HFF-Myc (cell line): ENCODE results near the gene TGM3.

Experiments
- DNase-seq: peaks from one replicate; pipeline ENCODE4 v3.0.0-alpha.2; 2011; ENCODE audit warnings: low read depth; ENCODE audit errors: extremely low read depth
- H3K4me3 ChIP-seq: replicated peaks from 2 replicates; pipeline ENCODE4 v1.5.1; 2011; ENCODE audit warnings: low read depth, mild to moderate bottlenecking, control low read depth, low read length
- TF ChIP-seq, protein P1 (sequence below): IDR thresholded peaks from 2 replicates; pipeline ENCODE4 v1.5.1; 2012; ENCODE audit warnings: mild to moderate bottlenecking, low read depth, low read length, control low read depth; ENCODE audit errors: missing control alignments

TGM3 gene

DNA sequence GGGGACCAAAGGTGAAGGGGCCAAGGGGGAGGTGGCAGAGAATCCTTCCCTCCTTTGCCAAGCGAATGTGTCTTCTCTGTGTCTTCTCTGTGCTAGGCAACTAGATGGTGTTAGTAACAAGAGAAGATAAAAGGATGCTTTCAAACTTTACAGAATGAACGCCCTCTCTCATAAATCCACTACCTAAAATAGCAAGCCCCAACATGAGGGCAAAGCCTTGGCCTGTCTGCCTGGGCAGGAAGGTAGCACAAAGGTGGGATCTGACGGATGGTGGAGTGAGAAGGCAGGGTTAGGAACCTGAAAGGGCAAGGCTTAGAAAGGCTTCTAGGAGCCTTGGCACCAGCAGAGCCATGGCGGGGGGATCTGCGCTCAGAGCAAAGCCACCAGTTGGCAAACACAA, 13.6 kb upstream of the TGM3 start:
- H3K4me3 ChIP-seq = no peak overlapping the region
- TF ChIP-seq, protein P1, sequence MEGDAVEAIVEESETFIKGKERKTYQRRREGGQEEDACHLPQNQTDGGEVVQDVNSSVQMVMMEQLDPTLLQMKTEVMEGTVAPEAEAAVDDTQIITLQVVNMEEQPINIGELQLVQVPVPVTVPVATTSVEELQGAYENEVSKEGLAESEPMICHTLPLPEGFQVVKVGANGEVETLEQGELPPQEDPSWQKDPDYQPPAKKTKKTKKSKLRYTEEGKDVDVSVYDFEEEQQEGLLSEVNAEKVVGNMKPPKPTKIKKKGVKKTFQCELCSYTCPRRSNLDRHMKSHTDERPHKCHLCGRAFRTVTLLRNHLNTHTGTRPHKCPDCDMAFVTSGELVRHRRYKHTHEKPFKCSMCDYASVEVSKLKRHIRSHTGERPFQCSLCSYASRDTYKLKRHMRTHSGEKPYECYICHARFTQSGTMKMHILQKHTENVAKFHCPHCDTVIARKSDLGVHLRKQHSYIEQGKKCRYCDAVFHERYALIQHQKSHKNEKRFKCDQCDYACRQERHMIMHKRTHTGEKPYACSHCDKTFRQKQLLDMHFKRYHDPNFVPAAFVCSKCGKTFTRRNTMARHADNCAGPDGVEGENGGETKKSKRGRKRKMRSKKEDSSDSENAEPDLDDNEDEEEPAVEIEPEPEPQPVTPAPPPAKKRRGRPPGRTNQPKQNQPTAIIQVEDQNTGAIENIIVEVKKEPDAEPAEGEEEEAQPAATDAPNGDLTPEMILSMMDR = no peak
- DNase-seq = no peak

DNA sequence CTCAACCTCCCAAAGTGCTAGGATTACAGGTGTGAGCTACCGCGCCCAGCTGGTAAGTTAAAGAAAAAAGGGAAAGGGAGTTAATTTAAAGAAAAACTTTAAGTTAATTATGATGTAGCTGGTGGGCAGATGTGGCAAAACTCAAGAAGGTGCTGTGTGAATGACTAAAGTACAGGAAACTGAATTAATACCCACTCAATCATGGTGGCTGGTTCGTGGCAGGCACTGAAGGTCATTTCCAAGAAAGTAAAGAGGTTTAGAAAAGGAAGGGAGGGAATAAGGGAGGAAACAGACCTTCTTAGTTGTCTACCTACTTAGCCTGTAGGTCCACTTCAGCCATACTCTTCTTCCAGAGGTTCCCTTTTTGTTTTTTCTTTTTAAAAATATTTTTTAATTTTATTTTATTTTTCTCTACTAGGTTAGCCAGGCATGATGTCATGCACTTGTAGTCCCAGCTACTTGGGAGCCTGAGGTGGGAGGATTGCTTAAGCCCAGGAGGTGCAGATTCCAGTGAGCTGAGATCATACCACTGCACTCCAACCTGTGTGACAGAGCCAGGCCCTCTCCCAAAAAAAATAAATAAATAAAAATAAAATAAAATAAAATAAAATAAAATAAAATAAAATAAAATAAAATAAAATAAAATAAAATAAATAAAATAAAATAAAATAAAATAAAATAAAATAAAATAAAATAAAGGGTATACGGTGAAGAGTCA, 11.9 kb upstream of the TGM3 start:
- no peak overlapping the region for H3K4me3 ChIP-seq
- no peak for DNase-seq
- TF ChIP-seq, protein P1 = no peak

DNA sequence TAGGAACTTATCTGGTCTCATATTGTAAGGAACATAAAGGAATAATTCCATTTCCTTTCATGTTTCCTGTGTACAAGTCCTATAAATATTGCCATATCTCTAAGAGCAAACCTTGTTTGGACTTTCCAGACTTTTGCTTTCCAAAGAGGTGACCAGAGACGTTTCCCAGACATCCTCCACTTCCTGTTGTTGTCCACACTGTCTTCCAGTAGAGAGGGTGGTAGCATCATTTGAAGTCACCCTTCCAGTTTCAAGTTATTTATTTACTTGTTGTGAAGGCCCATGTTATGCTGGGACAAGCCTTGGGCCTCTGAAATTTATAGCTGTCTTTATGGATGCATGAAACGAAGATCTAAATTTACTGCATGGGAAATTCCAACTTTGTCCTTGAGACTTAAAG, 10.6 kb upstream of the TGM3 start:
- DNase-seq = no peak
- no peak overlapping the region for H3K4me3 ChIP-seq
- TF ChIP-seq, protein P1 = no peak

DNA sequence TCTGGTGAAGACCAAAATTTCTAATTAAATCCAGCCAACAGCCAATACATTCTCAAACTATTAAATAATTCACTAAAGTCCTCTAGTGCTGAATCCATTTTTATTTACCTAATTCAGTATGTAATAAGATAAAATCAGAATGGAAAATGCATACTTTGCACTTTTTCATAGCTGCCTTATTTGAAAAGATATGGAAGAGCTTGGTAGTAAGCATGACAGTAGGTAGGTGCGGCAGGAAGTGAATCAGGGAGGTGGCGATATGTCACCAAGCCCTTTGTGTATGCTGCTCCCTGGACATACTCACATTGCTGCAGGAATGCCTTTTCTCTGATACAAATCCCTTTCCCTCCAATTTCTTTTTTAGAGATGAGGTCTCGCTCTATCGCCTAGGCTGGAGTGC, 10.2 kb upstream of the TGM3 start:
- TF ChIP-seq, protein P1 = no peak
- no peak overlapping the region for H3K4me3 ChIP-seq
- no peak for DNase-seq

DNA sequence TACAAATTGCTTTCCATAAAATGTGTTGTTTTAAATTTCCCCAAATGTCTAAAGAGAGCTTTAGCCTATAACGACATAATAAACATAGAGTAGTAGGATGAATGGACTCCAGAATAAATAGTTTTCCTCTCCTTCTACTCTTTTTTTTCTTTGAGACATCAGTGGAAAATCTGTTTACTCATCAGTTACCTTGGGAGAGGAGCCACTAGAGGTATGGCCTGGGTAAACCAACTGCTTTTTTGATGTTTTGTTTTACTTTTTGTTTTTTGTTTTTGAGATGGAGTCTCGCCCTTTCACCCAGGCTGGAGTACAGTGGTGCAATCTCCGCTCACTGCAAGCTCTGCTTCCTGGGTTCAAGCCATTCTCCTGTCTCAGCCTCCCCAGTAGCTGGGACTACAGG, 8.3 kb upstream of the TGM3 start:
- TF ChIP-seq, protein P1 = no peak
- no peak for DNase-seq

DNA sequence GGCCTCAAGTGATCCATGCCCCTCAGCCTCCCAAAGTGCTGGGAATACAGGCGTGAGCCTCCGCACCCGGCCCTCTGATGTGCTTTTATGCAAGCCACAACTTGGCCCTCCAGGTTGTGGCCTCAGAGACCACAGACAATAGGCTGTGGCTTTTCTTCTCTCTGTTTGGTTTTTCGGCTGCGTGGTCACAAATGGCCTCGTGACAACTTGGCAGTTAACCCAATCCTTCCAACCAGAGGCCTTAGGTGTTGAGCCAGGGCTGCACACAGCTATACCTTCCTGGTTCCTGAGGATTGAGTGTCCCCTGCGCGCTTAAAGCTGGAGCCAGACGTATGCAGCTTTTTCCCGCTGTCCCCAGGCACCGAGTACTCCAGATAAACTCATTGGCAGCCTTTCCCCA, 6.3 kb upstream of the TGM3 start:
- TF ChIP-seq, protein P1 = no peak
- no peak for DNase-seq
- no peak overlapping the region for H3K4me3 ChIP-seq

More for the DNA sequence above, 8.3 kb upstream of the TGM3 start:
- H3K4me3 ChIP-seq = no peak overlapping the region

DNA sequence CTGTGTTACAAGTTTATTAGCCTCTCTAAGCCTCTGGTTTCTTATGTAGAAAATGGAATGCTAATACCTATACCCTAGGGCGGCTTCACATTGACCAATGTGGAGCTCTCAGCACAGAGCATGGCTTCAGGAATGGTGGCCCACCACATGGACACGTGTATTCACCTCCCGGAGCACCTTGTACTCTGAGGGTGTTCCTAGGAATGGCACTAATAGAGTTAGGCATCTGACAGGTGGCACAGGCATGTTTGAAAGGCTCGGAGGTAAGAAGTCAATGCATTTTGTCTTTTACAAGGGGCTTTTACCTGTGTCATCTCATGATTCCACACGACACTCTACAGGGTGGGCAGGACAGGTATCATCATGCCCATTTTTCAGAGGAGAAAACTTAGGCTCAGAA, 5.3 kb upstream of the TGM3 start:
- no peak overlapping the region for H3K4me3 ChIP-seq
- TF ChIP-seq, protein P1 = no peak
- no peak for DNase-seq
